ENCODE measurements around the gene PDSS2.

DNA sequence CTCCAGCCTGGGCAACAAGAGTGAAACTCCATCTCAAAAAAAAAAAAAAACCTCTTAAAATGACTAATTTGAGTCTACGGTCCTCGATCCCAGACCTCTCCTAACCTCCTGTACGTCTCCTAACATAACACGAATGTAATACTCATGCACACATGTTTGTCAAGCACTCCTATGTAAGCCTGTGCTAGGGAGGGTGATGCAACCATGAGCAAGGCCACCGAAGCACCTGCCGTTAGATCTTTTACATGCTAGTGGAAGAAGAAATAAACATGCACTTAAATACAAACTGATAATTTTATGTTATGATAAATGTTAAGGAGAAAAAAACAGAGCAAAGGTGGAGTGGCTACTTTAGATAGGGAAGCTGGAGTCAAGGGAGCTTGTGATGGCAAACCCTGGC is 271.7 kb downstream of the PDSS2 start:
- TF ChIP-seq, protein P1, sequence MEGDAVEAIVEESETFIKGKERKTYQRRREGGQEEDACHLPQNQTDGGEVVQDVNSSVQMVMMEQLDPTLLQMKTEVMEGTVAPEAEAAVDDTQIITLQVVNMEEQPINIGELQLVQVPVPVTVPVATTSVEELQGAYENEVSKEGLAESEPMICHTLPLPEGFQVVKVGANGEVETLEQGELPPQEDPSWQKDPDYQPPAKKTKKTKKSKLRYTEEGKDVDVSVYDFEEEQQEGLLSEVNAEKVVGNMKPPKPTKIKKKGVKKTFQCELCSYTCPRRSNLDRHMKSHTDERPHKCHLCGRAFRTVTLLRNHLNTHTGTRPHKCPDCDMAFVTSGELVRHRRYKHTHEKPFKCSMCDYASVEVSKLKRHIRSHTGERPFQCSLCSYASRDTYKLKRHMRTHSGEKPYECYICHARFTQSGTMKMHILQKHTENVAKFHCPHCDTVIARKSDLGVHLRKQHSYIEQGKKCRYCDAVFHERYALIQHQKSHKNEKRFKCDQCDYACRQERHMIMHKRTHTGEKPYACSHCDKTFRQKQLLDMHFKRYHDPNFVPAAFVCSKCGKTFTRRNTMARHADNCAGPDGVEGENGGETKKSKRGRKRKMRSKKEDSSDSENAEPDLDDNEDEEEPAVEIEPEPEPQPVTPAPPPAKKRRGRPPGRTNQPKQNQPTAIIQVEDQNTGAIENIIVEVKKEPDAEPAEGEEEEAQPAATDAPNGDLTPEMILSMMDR (IDR thresholded peaks at IDR 0.05; ENCODE audit: low read depth, low read length): no peak
- TF ChIP-seq EZH2phosphoT487 (IDR thresholded peaks at IDR 0.05; ENCODE audit: low read depth): no peak
